Smooth muscle cell (in vitro differentiated cells): ENCODE results near the gene NRL. TPM values are rescaled to one million over a fixed set of nuclear protein-coding genes. Genes with fewer than 3 reads are reported as not detected.

ENCODE experiments used
- DNase-seq: peaks from one replicate; lab custom pipeline; 2025; ENCODE audit not compliant: unreplicated experiment; lab: John Stamatoyannopoulos, UW
- H2AFZ ChIP-seq: fragments of 200-600 bp; sonication (generic); 2 replicates; pipeline ENCODE4 v1.6.0; 2016; ENCODE audit warnings: antibody characterized with exemption, low read depth, mild to moderate bottlenecking
- H3F3A ChIP-seq: fragments of 200-600 bp; sonication (generic); 2 replicates; pipeline ENCODE4 v1.6.0; 2017; ENCODE audit warnings: antibody characterized with exemption, low read depth
- H3K27ac ChIP-seq: fragments of 200-600 bp; sonication (generic); 2 replicates; pipeline ENCODE4 v1.5.1; 2016; ENCODE audit warnings: low read depth, mild to moderate bottlenecking
- H3K27me3 ChIP-seq: fragments of 200-600 bp; sonication (generic); 2 replicates; pipeline ENCODE4 v1.6.1; 2016; ENCODE audit warnings: low read depth, mild to moderate bottlenecking
- H3K36me3 ChIP-seq: fragments of 200-600 bp; sonication (generic); 2 replicates; pipeline ENCODE4 v1.5.1; 2016; ENCODE audit warnings: low read depth
- H3K4me1 ChIP-seq: fragments of 200-600 bp; sonication (generic); 2 replicates; pipeline ENCODE4 v1.5.1; 2016; ENCODE audit warnings: low read depth
- H3K4me2 ChIP-seq: fragments of 200-600 bp; sonication (generic); 2 replicates; pipeline ENCODE4 v1.6.0; 2016; ENCODE audit warnings: mild to moderate bottlenecking
- H3K4me3 ChIP-seq: fragments of 200-600 bp; sonication (generic); 2 replicates; pipeline ENCODE4 v1.5.1; 2016; ENCODE audit warnings: mild to moderate bottlenecking
- H3K79me2 ChIP-seq: fragments of 200-600 bp; sonication (generic); 2 replicates; pipeline ENCODE4 v1.6.0; 2016; ENCODE audit warnings: low read depth, mild to moderate bottlenecking
- H3K9ac ChIP-seq: fragments of 200-600 bp; sonication (generic); 2 replicates; pipeline ENCODE4 v1.6.0; 2016; ENCODE audit warnings: low read depth
- H3K9me3 ChIP-seq: fragments of 200-600 bp; sonication (generic); replicated peaks from 2 replicates; pipeline ENCODE4 v1.5.1; 2016; ENCODE audit warnings: low read depth
- H4K20me1 ChIP-seq: fragments of 200-600 bp; sonication (generic); 2 replicates; pipeline ENCODE4 v1.6.0; 2016; ENCODE audit warnings: low read depth
- CTCF ChIP-seq: fragments of 200-600 bp; sonication (generic); IDR thresholded peaks from 2 replicates; pipeline ENCODE4 v1.5.1; 2017; ENCODE audit warnings: borderline replicate concordance, mild to moderate bottlenecking, antibody characterized with exemption; ENCODE audit not compliant: insufficient read depth, poor library complexity, severe bottlenecking
- WGBS: methylation state at CpG from one replicate; pipeline ENCODE4 v1.1.7; 2016; ENCODE audit warnings: low lambda C conversion rate; 5-methylcytosine and 5-hydroxymethylcytosine counted together
- polyA plus RNA-seq: library from polyadenylated mRNA; unstranded; fragments of >200 nt; fragmentation: Nextera tagmentation; extraction: Ambion mirVana; gene quantifications from 2 replicates; pipeline ENCODE4 v1.2.1, GENCODE V29; 2016
- total RNA-seq: library from RNA; depleted of rRNA; stranded (reverse); fragments of >200 nt; gene quantifications from 2 replicates; pipeline ENCODE4 v1.2.3, GENCODE V29; 2014

Gene NRL
- total and polyA plus RNA-seq, 2 experiments from 2014 or later, result 1.3 to 1.9 TPM

GRCh38 chr14:24058951-24059475, 55.7 kb downstream of the NRL start:
- no peak overlapping the region for H3K4me2 ChIP-seq
- no peak overlapping the region for H3K27ac ChIP-seq
- no peak overlapping the region for H3K9ac ChIP-seq
- WGBS, result 88% methylated on average over 10 of the region's 10 CpGs
- no peak for TF ChIP-seq CTCF
- H3K9me3 ChIP-seq, result no peaks in the 10 kb centered on the region
- H3K4me3 ChIP-seq, result no peak overlapping the region
- H4K20me1 ChIP-seq, result no peaks in the 10 kb centered on the region
- H3K36me3 ChIP-seq, result no peaks in the 10 kb centered on the region
- H3F3A ChIP-seq, result no peaks in the 10 kb centered on the region
- H2AFZ ChIP-seq, result no peak overlapping the region
- H3K4me1 ChIP-seq, result no peaks in the 10 kb centered on the region
- H3K27me3 ChIP-seq, result peaks cover 2% of the 10 kb centered on the region
- H3K79me2 ChIP-seq, result no peaks in the 10 kb centered on the region
- DNase-seq, result no peak

- Histone ChIP-seq H3F3A (no peaks in the 10 kb centered on the region), H3K36me3 (no peaks in the 10 kb centered on the region), H4K20me1 (no peaks in the 10 kb centered on the region), H3K4me2 (no peak overlapping the region), H2AFZ (no peak overlapping the region), H3K27ac (no peak overlapping the region), H3K27me3 (peaks cover 8% of the 10 kb centered on the region), H3K9ac (no peak overlapping the region), H3K4me3 (no peak overlapping the region), H3K4me1 (no peaks in the 10 kb centered on the region), H3K9me3 (no peaks in the 10 kb centered on the region), H3K79me2 (no peaks in the 10 kb centered on the region)
- no peak for DNase-seq
- TF ChIP-seq CTCF, result peak; percentile 43
- 72% methylated on average over 7 of the region's 7 CpGs for WGBS
Observed at GRCh38 chr14:24058260-24058950, 56.3 kb downstream of the NRL start.

GRCh38 chr14:24057867-24058259, 56.9 kb downstream of the NRL start:
- WGBS, result 91% methylated on average over 6 of the region's 14 CpGs
- H3K36me3 ChIP-seq, result no peaks in the 10 kb centered on the region
- no peaks in the 10 kb centered on the region for H4K20me1 ChIP-seq
- H3K27ac ChIP-seq, result no peak overlapping the region
- H3K4me1 ChIP-seq, result no peaks in the 10 kb centered on the region
- no peak for DNase-seq
- H2AFZ ChIP-seq, result no peak overlapping the region
- H3F3A ChIP-seq, result no peaks in the 10 kb centered on the region
- no peaks in the 10 kb centered on the region for H3K79me2 ChIP-seq
- H3K9me3 ChIP-seq, result no peaks in the 10 kb centered on the region
- no peak overlapping the region for H3K4me3 ChIP-seq
- H3K9ac ChIP-seq, result no peak overlapping the region
- no peak overlapping the region for H3K4me2 ChIP-seq
- no peak for TF ChIP-seq CTCF
- H3K27me3 ChIP-seq, result peaks cover 14% of the 10 kb centered on the region

- H4K20me1 ChIP-seq, result no peaks in the 10 kb centered on the region
- H2AFZ ChIP-seq, result no peak overlapping the region
- no peaks in the 10 kb centered on the region for H3K4me1 ChIP-seq
- no peak overlapping the region for H3K27ac ChIP-seq
- no peaks in the 10 kb centered on the region for H3F3A ChIP-seq
- H3K4me2 ChIP-seq, result no peak overlapping the region
- H3K36me3 ChIP-seq, result no peaks in the 10 kb centered on the region
- H3K79me2 ChIP-seq, result no peaks in the 10 kb centered on the region
- no peaks in the 10 kb centered on the region for H3K9me3 ChIP-seq
- no peak overlapping the region for H3K4me3 ChIP-seq
- 90% methylated on average over 2 of the region's 2 CpGs for WGBS
- H3K9ac ChIP-seq, result no peak overlapping the region
- no peak for DNase-seq
- peaks cover 17% of the 10 kb centered on the region for H3K27me3 ChIP-seq
- no peak for TF ChIP-seq CTCF
Observed at GRCh38 chr14:24057271-24057670, 57.5 kb downstream of the NRL start.
